SW 1271 (cell line): ENCODE data around the gene ZNF726.
"Not testable (repeated sequence)": the region's sequence is repeated elsewhere in the genome, so short reads cannot be mapped to it uniquely, and the experiment has no call there.

Experiments used
- DNase-seq, 2 experiments: peaks; one replicate each; lab custom pipeline; 2025; lab: John Stamatoyannopoulos, UW

Gene ZNF726

DNA sequence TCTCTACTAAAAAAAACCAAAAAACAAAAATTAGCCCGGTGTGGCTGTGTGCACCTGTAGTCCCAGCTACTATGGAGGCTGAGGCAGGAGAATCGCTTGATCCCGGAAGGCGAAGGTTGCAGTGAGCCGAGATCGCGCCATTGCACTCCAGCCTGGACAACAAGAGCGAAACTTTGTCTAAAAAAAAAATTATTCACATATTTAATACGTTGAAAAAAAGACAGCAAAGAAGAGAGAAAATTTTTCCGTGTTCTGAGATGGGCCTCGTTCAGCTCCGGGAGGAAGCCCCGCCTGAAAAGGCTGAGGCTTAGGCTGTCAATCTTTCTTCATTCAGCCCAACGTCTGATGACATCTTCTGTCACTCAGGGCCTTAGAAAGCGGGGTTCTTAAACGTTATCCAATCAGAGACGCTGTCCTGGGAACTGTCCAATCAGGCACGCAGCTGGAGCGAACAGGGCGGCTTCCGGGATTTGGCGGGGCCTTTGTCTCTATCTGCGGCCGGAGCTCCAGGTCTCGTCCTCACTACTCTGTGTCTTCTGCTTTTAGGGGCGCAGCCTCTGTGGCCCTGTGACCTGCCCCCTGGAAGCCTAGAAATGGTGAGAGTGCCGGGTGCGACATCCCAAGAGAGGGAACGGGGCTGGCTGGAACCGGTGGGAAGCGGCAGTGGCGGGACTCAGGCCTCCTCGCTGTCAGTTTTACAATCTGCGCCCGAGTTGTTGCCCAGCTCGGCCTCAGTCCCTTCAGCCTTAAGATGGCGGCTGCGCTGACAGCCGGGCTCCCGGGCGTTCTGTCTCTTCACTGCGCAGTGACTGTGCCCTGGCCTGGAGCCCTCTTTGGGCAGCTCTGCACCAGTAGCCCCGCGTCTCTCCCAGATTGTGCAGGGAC, at the start of gene ZNF726:
Gene ZNF726, plus strand, starts transcription at position 485 of the 885 bp plus-strand sequence. Its CDS starts 109 bp downstream, at position 594.
- peak; percentile 87 to 95 for DNase-seq

DNA sequence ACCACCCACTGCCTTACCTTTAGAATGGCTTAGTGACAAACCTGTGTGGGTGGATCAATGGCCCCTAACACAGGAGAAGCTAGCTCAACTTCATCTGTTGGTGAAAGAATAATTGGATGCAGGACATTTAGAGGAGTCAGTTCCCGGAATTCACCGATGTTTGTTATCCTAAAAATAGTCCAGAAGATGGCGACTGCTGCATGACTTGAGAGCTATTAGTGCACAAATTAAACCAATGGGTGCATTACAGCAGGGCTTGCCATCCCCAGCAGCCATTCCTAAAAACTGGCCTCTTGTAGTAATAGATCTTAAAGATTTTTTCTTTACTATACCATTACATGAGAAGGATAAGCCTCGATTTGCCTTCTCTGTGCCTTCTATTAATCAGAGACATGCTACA, 46.8 kb upstream of the ZNF726 start:
- no peak for DNase-seq

DNA sequence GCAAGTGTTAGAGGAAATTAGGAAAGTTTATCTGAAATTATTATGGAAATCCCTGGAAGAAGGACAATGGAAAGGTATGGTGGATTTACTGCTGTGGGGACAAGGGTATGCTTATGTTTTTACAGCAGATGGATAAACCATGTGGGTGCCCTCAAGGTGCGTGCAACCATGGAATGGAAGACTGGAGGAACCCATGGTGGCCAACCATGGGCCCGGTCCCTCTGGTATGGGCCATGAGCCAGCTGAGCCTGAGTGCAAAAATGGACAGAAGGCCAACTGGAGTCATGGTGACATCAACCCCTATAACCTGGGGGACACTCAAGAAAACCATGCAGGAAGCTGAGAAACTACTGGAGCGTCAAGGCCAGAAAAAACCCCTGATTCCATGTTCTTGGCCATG, 46.1 kb upstream of the ZNF726 start:
- DNase-seq: no peak

DNA sequence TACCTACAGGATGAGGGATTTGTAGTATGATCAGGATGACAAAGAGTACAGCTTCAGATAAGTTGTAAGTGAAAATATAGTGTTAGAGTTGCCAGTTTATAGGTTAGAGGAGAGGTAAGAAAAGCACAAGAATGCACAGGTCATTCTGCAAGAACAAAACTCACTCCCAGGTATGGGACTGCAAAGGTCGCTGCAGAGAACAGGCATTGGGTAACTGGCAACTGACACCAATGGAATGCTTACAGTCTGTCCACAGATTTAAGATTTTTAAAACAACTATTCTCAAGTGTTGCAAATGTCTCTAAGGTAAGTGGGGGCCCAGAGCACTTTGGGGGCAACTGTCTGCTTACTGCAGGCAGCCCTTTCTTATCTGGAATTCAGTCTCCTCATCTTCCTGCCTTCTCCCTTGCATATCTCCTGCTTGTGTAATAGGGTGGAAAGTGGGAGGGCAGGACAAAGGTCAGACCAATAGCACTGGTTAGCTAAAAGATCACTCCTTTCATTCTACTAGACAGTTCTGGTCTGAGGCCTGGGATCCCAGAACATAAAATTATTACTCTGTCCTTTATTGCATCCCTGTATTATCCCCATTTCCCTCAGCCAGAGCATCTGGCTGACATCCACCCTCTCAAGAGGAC, 42.3 kb upstream of the ZNF726 start:
- no peak for DNase-seq

DNA sequence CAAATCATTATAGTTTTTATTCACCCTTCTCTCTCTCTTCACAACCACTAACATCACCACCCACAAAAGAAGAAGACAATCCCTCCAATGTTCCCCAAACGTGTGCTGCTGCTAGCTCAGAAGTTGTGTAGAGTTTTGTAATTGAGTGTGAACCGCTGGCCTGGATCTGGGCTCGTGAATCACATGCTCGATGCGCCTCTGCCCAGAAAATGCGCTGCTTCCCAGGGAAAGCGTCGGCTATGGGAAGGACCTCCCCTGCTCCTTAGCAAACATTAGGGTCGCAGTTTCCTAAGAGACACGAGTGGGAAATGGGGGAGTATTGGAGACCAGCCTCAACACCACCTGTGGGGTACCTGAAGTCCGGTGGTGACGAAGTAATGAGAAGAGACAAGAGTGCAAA, 38.4 kb upstream of the ZNF726 start:
- no peak for DNase-seq

DNA sequence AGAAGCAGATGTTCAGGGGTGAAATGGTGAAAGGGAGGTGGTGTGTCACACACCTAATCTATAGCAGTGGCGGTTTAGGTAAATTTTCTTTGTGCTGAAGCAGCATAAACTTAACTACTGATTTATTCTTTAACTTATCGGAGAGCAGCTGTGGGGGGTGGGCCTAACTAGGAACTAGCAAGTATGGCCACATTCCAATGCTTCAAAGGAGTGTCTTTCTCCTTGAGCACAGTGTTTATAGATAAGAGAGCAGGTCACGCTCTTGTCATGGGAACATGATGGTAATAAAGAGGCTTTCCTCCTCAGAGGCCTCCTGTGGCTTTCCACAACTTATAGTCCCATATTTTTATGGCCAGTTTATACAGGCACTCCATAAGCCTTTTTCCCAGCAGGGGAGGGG, 37.9 kb upstream of the ZNF726 start:
- not testable (repeated sequence) for DNase-seq

DNA sequence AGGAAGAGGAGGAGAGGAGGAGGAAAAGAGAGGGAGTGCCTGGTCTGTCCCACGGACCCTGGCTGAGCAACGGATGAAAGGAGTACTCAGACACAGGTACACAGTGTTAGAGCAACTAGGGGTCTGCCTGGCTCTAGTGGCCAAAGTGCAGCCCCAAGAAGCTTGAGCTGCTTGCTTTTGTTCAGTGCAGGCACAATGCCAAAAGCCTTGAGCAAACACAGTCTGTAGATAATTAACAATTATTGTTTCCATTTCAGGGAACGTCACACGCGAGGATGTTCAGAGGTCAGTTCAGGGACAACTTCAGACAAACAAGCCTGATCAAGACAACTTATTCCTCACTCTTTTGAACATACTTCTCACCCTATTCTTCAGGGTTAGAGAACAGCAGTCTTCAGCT, 32.2 kb upstream of the ZNF726 start:
- DNase-seq: no peak

DNA sequence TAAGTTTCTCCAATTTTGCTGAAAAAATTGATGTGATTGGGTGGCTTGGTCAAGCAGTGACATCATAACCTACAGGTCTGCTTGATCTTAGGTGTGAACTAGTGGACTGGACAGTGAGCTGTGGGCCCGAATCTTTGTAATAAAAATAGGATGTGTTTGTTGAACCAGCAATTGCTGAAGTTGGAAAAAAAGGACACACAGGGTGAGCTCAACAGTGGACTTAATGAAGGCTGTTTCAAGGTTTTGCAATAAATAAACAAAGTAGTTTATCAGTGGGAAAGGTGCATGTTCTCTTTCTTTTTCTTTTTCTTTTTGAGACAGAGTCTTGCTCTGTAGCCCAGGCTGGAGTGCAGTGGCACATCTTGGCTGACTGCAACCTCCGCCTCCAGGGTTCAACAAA, 30.3 kb upstream of the ZNF726 start:
- DNase-seq: no peak

DNA sequence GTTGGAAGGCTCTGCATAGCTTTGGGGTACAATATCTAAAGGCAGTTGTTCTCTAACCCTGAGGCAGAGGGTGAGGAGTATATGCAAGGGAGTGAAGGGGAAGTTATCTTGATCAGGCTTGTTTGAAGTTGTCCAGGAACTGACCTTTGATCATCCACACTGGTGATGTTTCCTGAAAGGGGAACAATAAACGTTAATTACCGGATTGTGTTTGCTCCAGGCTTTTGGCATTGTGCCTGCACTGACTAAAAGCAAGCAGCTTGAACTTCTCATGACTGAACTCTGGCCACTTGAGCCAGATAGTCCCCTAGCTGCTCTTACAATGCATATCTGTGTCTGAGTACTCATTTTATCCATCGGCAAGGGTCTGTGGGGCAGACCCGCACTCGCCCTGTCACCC, 27.0 kb upstream of the ZNF726 start:
- DNase-seq: no peak

DNA sequence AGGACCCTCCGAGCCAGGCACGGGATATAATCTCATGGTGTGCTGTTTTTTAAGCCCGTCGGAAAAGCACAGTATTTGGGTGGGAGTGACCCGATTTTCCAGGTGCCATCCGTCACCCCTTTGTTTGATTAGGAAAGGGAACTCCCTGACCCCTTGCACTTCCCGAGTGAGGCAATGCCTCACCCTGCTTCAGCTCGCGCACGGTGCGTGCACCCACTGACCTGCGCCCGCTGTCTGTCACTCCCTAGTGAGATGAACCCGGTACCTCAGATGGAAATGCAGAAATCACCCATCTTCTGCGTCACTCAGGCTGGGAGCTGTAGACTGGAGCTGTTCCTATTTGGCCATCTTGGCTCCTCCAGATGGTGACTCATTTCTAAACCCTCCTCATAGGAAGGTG, 18.6 kb upstream of the ZNF726 start:
- not testable (repeated sequence) for DNase-seq

DNA sequence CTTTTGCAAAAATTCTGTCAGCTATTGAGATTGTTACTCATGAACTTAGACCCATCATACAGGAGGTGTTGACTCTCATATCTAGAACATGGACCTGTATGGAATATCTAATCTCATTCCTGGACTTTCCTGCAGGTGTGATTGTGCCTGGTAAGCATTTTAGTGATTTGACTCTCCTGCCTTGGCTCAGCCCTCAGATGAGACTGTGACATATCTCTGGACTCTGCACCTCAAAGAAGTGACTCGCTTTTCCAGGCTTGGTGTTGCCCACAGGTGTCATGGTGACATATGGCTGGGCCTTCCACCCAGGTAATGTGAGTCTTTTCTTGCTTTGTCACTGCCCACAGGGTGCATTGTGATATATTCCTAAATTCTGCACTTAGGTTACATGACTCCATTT, 17.8 kb upstream of the ZNF726 start:
- DNase-seq: no peak

DNA sequence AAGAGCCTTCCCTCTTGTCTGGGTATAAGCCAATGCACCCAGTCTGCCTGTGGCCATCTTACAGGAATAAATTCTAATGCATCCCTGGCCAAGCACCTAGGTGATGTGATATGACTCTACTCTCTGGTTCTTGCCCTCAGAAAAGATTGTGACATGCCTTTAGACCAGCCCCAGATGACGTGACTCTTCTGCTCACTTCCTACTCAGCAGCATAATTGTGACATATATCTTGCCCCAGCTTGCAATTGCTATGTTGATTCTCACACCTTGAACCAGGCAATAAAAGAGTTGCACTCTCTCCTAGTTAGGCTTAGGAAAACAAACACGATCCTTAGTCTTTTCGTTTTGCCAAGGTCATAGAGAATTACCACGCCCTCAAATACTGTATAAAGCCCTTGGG, 13.3 kb upstream of the ZNF726 start:
- DNase-seq: no peak

DNA sequence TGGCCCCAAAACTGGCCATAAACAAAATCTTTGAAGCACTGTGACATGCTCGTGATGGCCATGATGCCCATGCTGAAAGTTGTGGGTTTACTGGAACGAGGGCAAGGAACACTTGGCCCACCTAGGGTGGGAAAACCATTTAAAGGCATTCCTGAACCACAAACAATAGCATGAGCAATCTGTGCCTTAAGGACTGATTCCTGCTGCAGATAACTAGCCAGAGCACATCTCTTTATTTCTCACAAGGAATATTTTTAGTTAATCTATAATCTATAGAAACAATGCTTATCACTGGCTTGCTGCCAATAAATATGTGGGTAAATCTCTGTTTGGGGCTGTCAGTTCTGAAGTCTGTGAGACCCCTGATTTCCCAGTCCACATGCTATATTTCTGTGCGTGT, 10.3 kb upstream of the ZNF726 start:
- no peak for DNase-seq

DNA sequence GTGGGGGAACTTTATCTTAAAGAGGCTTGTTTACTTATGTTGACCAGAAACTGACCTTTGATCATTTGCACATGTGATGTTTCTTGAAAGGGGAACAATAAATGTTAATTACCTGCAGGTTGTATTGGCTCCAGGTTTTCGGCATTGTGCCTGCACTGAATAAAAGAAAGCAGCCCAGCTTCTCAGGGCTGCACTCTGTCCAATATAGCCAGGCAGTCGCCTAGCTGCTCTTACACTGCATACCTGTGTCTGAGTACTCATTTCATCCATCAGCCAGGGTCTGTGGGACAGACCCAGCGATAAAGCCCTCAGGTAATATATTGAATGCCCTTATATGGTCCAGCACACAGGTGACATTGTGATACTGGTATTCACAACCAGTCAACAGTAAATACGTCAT, 8.9 kb upstream of the ZNF726 start:
- DNase-seq: no peak

DNA sequence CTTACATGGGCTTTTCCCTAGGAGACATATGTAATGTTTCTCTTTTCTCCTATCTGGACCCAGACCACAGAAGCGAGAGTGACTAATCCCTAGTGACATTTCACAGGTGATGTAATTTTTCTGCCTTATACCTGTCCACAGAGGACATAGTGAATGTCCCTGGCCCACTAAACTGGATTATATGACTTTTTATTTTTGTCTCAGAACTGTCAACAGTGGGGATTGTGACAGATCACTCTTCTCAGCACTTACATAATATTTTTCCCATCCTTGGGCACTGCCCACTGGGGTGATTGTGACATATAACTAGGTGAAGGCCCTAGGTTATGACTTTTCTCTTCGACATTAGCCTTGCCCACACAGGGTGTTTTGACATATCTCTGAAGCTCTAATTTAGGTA, 7.9 kb upstream of the ZNF726 start:
- DNase-seq: no peak

DNA sequence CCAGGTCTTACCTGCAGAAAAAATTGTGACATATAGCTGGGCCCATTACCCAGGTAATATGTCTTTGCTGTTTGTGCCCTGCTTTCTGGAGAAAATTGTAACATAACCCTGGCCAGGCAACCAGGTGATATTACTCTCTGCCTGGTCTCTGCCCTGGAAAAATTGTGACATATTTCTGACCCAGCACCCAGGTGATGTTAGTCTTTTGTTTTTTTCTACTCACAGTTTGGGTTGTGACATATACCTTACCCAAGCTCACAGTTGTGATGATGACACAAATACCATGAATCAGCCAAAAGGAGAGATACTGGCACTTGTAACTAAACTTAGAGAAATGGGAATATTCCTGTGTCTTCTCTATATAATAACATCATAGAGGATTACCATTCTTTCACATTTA, 6.5 kb upstream of the ZNF726 start:
- DNase-seq: no peak

DNA sequence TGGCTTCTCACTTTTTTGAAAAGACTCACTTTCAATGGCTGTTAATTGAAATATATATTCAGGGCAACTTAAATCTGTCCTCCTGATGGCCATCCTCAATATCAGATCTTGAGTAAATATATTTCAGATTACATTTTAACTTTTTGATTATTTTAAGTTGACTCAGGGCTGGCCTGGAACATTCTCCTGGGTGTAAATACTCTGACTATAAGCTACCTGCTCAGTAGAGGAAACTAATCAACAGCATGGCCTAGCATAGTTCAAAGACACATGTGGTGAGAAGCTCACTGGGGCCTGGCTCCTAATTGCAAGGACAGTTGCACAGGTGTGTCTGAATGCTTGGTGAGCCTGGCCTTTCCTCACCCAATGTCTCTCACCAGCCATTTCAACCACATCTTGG, 5.5 kb upstream of the ZNF726 start:
- no peak for DNase-seq

DNA sequence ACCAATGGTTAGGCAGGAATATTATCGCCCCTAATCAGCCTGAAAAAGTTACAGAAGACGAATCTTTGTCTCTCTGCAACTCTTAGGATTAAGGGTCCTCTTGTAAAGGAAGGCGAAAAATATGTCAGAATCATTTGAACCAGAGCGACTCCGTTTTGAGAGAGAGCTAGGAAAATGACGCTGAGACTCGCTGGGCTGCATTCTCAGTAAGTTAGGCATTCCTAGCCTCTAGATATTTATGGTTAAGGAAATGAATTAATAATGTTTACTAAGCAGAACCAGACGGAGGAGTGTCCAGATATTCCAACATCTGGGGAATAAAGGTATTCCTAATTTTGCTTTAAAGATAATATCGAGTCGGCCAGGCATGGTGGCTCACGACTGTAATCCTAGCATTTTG, 755 bp upstream of the ZNF726 start:
- no peak for DNase-seq

DNA sequence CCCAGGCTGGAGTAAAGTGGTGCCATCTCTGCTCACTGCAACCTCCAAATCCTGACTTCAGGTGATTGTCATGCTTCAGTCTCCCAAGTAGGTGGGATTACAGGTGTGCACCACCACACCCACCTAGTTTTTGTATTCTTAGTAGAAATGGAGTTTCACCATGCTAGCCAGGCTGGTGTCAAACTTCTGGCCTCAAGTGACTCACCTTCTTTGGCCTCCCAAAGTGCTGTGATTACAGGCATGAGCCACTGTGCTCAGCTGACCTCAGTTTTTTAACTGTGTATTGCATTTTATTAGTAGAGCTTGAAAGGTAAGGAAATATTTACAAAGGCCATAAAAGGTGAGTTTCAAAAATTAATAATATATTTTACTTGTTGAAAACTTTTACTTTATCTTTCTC, 2.3 kb downstream of the ZNF726 start:
- DNase-seq: no peak

DNA sequence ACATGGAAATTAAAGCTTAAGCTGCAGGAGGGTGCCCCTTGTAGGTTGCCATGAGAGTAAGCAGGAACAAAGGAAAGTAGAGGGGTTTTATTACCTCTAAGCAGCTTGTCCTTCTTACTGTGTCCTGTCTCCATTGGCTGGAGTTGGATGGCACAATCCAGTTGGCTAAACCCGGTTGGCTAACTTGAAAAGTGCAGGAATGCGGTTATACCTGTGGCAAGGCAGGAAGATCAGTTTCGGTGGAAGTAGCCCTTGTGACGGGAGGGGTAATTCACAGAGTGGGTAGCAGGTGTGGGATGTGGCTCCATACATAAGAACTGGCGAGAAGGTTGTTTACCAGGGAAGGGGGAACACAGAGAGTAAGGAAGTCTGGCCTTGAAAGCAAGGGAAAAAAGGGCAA, 3.2 kb downstream of the ZNF726 start:
- no peak for DNase-seq

DNA sequence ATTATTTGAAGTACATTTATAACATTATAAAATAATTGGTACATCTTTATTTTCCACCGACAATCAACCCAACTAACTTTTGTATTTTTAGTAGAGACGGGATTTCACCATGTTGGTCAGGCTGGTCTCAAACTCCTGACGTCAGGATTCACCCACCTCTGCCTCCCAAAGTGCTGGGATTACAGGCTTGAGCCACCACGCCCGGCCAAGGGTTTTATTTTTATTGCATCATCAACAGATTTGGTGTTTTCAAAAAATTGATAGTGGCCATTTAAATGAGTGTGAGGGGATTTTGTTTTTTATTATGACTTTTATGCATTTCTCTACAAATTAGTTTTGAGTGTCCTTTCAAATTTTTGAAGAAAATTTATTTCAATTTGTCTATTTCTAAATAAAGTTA, 10.6 kb downstream of the ZNF726 start:
- no peak for DNase-seq

DNA sequence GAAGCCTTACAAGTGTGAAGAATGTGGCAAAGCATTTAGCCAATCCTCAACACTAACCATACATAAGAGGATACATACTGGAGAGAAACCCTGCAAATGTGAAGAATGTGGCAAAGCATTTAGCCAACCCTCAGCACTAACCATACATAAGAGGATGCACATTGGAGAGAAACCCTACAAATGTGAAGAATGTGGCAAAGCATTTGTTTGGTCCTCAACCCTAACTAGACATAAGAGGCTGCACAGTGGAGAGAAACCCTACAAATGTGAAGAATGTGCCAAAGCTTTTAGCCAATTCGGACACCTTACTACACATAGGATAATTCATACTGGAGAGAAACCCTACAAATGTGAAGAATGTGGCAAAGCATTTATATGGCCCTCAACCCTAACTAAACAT, 18.2 kb downstream of the ZNF726 start:
- no peak for DNase-seq

DNA sequence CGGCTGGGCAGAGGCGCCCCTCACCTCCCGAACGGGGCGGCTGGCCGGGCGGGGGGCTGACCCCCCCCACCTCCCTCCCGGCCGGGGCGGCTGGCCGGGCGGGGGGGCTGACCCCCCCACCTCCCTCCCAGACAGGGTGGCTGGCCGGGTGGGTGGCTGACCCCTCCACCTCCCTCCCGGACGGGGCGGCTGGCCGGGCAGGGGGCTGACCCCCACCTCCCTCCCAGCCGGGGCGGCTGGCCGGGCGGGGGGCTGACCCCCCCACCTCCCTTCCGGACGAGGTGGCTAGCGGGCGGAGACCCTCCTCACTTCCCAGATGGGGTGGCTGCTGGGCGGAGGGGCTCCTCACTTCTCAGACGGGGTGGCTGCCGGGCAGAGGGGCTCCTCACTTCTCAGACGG, 22.3 kb downstream of the ZNF726 start:
- not testable (repeated sequence) for DNase-seq

DNA sequence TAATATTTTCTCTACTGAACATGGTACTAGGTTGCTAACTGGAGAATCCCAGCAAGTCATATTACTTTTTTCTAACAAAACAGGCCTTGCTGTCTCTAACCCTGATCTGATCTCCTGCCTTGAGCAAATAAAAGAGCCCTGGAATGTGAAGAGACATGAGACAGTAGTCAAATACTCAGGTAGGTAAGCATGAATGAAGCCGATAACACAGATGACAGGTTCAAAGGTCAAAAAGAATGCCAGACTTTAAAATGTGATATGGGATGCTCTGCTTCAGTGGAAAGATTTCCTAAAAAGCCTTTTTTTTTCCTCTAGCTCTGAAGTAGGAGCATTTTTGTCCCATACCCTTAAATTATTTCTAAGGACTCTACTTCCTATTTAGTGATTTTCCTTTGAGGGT, 28.7 kb downstream of the ZNF726 start:
- no peak for DNase-seq
